Lung (tissue), 12 donors: ENCODE results near the gene HGS. TPM values are rescaled to one million over a fixed set of nuclear protein-coding genes. Genes with fewer than 3 reads are reported as not detected.

ENCODE experiments used
- ATAC-seq: fragments of 200-7000 bp; cut with Tn5 transposase; one replicate; pipeline ENCODE4 v1.9.1; 2020; ENCODE audit warnings: moderate number of reproducible peaks; ENCODE audit not compliant: insufficient read depth, low FRiP score
- DNase-seq, 3 donors: peaks; one replicate each; pipeline ENCODE4 v3.0.0-alpha.2; 2013 to 2017
- H3K27ac ChIP-seq, 2 donors: one replicate each; pipeline ENCODE4 v1.5.1; 2013; ENCODE audit warnings: mild to moderate bottlenecking in 2 of 2, moderate library complexity in 2 of 2, control low read depth in 1 of 2, inconsistent platforms in 1 of 2, low read depth in 1 of 2, low read length in 1 of 2
- H3K27me3 ChIP-seq, 3 donors: one replicate each; pipeline ENCODE4 v1.5.1; 2013; ENCODE audit warnings: low read length in 2 of 3; ENCODE audit not compliant: control insufficient read depth in 3 of 3, insufficient read depth in 3 of 3
- H3K36me3 ChIP-seq, 4 donors: one replicate each; pipeline ENCODE4 v1.5.1; 2013; ENCODE audit warnings: low read length in 4 of 4, mild to moderate bottlenecking in 1 of 4, moderate library complexity in 1 of 4; ENCODE audit not compliant: control insufficient read depth in 4 of 4, insufficient read depth in 4 of 4
- H3K4me1 ChIP-seq, 5 donors: one replicate each; pipeline ENCODE4 v1.5.1; 2013; ENCODE audit warnings: low read length in 5 of 5, mild to moderate bottlenecking in 2 of 5, moderate library complexity in 1 of 5; ENCODE audit not compliant: control insufficient read depth in 5 of 5, insufficient read depth in 5 of 5
- H3K4me3 ChIP-seq: one replicate; pipeline ENCODE4 v1.5.1; 2013; ENCODE audit warnings: mild to moderate bottlenecking, control low read depth, moderate library complexity
- H3K9ac ChIP-seq, 2 donors: one replicate each; pipeline ENCODE4 v1.5.1; 2013; ENCODE audit warnings: low read length in 2 of 2, control low read depth in 1 of 2; ENCODE audit not compliant: insufficient read depth in 1 of 2
- H3K9me3 ChIP-seq, 4 donors: one replicate each; pipeline ENCODE4 v1.5.1; 2013; ENCODE audit warnings: low read length in 3 of 4, mild to moderate bottlenecking in 1 of 4, moderate library complexity in 1 of 4; ENCODE audit not compliant: control insufficient read depth in 4 of 4, insufficient read depth in 3 of 4
- CTCF ChIP-seq: IDR thresholded peaks from 2 replicates; pipeline ENCODE4 v1.5.1; 2012; ENCODE audit warnings: mild to moderate bottlenecking; ENCODE audit errors: control extremely low read depth, extremely low read depth
- WGBS, 2 donors: extraction: QIAGEN DNeasy Blood & Tissue Kit; methylation state at CpG; one replicate each; pipeline ENCODE4 v1.1.7; 2013; 5-methylcytosine and 5-hydroxymethylcytosine counted together
- polyA plus RNA-seq, 2 donors: library from polyadenylated mRNA; stranded (reverse); fragments of 200-250 nt; gene quantifications; one replicate each; pipeline ENCODE4 v1.2.1, GENCODE V29; 2013
- total RNA-seq, 2 donors: library from RNA; depleted of rRNA in 1 of 2; stranded (reverse); fragments of >200 nt in 1 of 2; gene quantifications; one replicate each; pipeline ENCODE4 v1.2.1, GENCODE V29; 2014 to 2021
- donor health status: control.
- donor health status: control.
- donor health status: Bipolar disorder and iron deficiency.
- donor health status: healthy.
- donor health status: DM: yes; HTN: yes; CAD: no.

Gene HGS
- total and polyA plus RNA-seq, 4 donors = 51.5 to 128 (median 108) TPM

- H3K27ac ChIP-seq = no peak overlapping the region
- no peak for DNase-seq
- 79 to 85% methylated on average over 18 of the region's 18 CpGs for WGBS, 2 donors
- H3K27me3 ChIP-seq = no peaks in the 10 kb centered on the region
- no peak for ATAC-seq
- H3K9me3 ChIP-seq = no peaks in the 10 kb centered on the region
- no peak overlapping the region for H3K9ac ChIP-seq
- peaks cover 6 to 30% (median 10%) of the 10 kb centered on the region in 4 donors for H3K36me3 ChIP-seq
- H3K4me1 ChIP-seq = peaks cover 0 to 17% (median 4%) of the 10 kb centered on the region in 5 donors
- TF ChIP-seq CTCF = no peak
- no peak overlapping the region for H3K4me3 ChIP-seq
Observed at GRCh38 chr17:81667754-81668153, 16.1 kb upstream of the HGS start.

- no peak for DNase-seq
- H3K9ac ChIP-seq = no peak overlapping the region
- WGBS, 2 donors = 82 to 96% methylated on average over 18 of the region's 18 CpGs
- ATAC-seq = no peak
- no peaks in the 10 kb centered on the region for H3K27me3 ChIP-seq
- H3K36me3 ChIP-seq = peaks cover 11 to 42% (median 13%) of the 10 kb centered on the region in 4 donors
- H3K4me3 ChIP-seq = no peak overlapping the region
- no peak for TF ChIP-seq CTCF
- H3K9me3 ChIP-seq = no peaks in the 10 kb centered on the region
- no peak overlapping the region for H3K27ac ChIP-seq
- H3K4me1 ChIP-seq = peaks cover 0 to 7% (median 2%) of the 10 kb centered on the region in 5 donors
Observed at GRCh38 chr17:81672504-81672903, 11.3 kb upstream of the HGS start.

GRCh38 chr17:81672954-81673353 lies 10.9 kb upstream of the HGS start:
- H3K4me1 ChIP-seq = peaks cover 0 to 3% (median 0%) of the 10 kb centered on the region in 5 donors
- H3K4me3 ChIP-seq = no peak overlapping the region
- TF ChIP-seq CTCF = no peak
- 95% methylated on average over 15 to 16 of the region's 16 CpGs for WGBS, 2 donors
- H3K27ac ChIP-seq = no peak overlapping the region
- peaks cover 11 to 42% (median 13%) of the 10 kb centered on the region in 4 donors for H3K36me3 ChIP-seq
- H3K9me3 ChIP-seq = no peaks in the 10 kb centered on the region
- H3K27me3 ChIP-seq = no peaks in the 10 kb centered on the region
- no peak overlapping the region for H3K9ac ChIP-seq
- no peak for ATAC-seq
- no peak for DNase-seq
